ENCODE results near the gene FBXO41. TPM values are rescaled to one million over a fixed set of nuclear protein-coding genes. Genes with fewer than 3 reads are reported as not detected.
"Not testable (repeated sequence)": the region's sequence is repeated elsewhere in the genome, so short reads cannot be mapped to it uniquely, and the experiment has no call there.

Gene FBXO41
- total RNA-seq, 1 donor from 2014 or later = 1.5 TPM

GRCh38 chr2:73264783-73265182, 19.5 kb downstream of the FBXO41 start:
- H3K9me3 Mint-ChIP-seq = no peaks in the 10 kb centered on the region
- no peak overlapping the region for H3K27ac ChIP-seq

GRCh38 chr2:73264332-73264606, 20.0 kb downstream of the FBXO41 start:
- Mint-ChIP-seq H3K9me3 (no peaks in the 10 kb centered on the region), H3K27ac (no peak overlapping the region), H3K36me3 (no peaks in the 10 kb centered on the region), H3K27me3 (ENCODE audit: insufficient read depth, low read depth) (peaks cover 21% of the 10 kb centered on the region), H3K4me1 (peaks cover 4% of the 10 kb centered on the region), H3K4me3 (no peak overlapping the region)
- no peak for TF ChIP-seq EZH2 (IDR thresholded peaks at IDR 0.05)
- H3K27ac ChIP-seq = no peak overlapping the region
- H3K4me2 ChIP-seq = no peak overlapping the region
- no peak for DNase-seq (ENCODE audit: low spot score)
- H3K27me3 ChIP-seq = peaks cover 23% of the 10 kb centered on the region
- no peaks in the 10 kb centered on the region for H3K4me1 ChIP-seq
- no peaks in the 10 kb centered on the region for H3K79me2 ChIP-seq (ENCODE audit: low read depth)
- no peak overlapping the region for H3K9ac ChIP-seq
- no peak overlapping the region for H3K4me3 ChIP-seq
- no peak overlapping the region for H2AFZ ChIP-seq (replicated peaks)
- no peaks in the 10 kb centered on the region for H3K36me3 ChIP-seq
- H3K9me3 ChIP-seq (ENCODE audit: low read depth) = no peaks in the 10 kb centered on the region
- no peaks in the 10 kb centered on the region for H3F3A ChIP-seq (ENCODE audit: low read depth)
- H4K20me1 ChIP-seq (ENCODE audit: low read depth) = peaks cover 20% of the 10 kb centered on the region

More at GRCh38 chr2:73264783-73265182, 19.5 kb downstream of the FBXO41 start:
- Histone ChIP-seq H3K4me3 (no peak overlapping the region), H3K27me3 (peaks cover 28% of the 10 kb centered on the region), H4K20me1 (ENCODE audit: low read depth) (peaks cover 20% of the 10 kb centered on the region), H3K79me2 (ENCODE audit: low read depth) (no peaks in the 10 kb centered on the region), H3K4me2 (no peak overlapping the region), H3K36me3 (no peaks in the 10 kb centered on the region), H3K9ac (no peak overlapping the region), H3K9me3 (ENCODE audit: low read depth) (no peaks in the 10 kb centered on the region), H3F3A (ENCODE audit: low read depth) (peaks cover 3% of the 10 kb centered on the region), H2AFZ (replicated peaks) (no peak overlapping the region), H3K4me1 (no peaks in the 10 kb centered on the region)
- no peaks in the 10 kb centered on the region for H3K36me3 Mint-ChIP-seq
- no peak for TF ChIP-seq CTCF (IDR thresholded peaks at IDR 0.05)
- TF ChIP-seq EZH2 (IDR thresholded peaks at IDR 0.05) = no peak
- no peak for TF ChIP-seq EZH2phosphoT487 (IDR thresholded peaks at IDR 0.05)
- H3K4me3 Mint-ChIP-seq = no peak overlapping the region
- H3K4me1 Mint-ChIP-seq = peaks cover 4% of the 10 kb centered on the region
- H3K27ac Mint-ChIP-seq = no peak overlapping the region
- peaks cover 23% of the 10 kb centered on the region for H3K27me3 Mint-ChIP-seq (ENCODE audit: insufficient read depth, low read depth)
- no peak for DNase-seq (ENCODE audit: low spot score)

- no peaks in the 10 kb centered on the region for H3F3A ChIP-seq (ENCODE audit: low read depth)
- no peak for TF ChIP-seq EZH2 (IDR thresholded peaks at IDR 0.05)
- no peak for TF ChIP-seq EZH2phosphoT487 (IDR thresholded peaks at IDR 0.05)
- TF ChIP-seq CTCF (IDR thresholded peaks at IDR 0.05) = no peak
Measured at GRCh38 chr2:73263540-73264331, 20.5 kb downstream of the FBXO41 start.

GRCh38 chr2:73262691-73263429, 21.4 kb downstream of the FBXO41 start:
- H3K79me2 ChIP-seq (ENCODE audit: low read depth); H3K27me3 ChIP-seq; H3K4me1 ChIP-seq; H3K36me3 Mint-ChIP-seq; H3K4me3 ChIP-seq; H3K27ac Mint-ChIP-seq; H3K36me3 ChIP-seq; H3K27ac ChIP-seq; H3K4me1 Mint-ChIP-seq; H3K9me3 ChIP-seq (ENCODE audit: low read depth); H2AFZ ChIP-seq (replicated peaks); H3K4me3 Mint-ChIP-seq; DNase-seq (ENCODE audit: low spot score); H3F3A ChIP-seq (ENCODE audit: low read depth); H3K9me3 Mint-ChIP-seq; H3K4me2 ChIP-seq; H3K9ac ChIP-seq: not testable (repeated sequence)
- peaks cover 11% of the 10 kb centered on the region for H4K20me1 ChIP-seq (ENCODE audit: low read depth)
- peaks cover 12% of the 10 kb centered on the region for H3K27me3 Mint-ChIP-seq (ENCODE audit: insufficient read depth, low read depth)

More at GRCh38 chr2:73263540-73264331, 20.5 kb downstream of the FBXO41 start:
- no peak overlapping the region for H3K9ac ChIP-seq
- peaks cover 20% of the 10 kb centered on the region for H4K20me1 ChIP-seq (ENCODE audit: low read depth)
- H3K9me3 Mint-ChIP-seq = no peaks in the 10 kb centered on the region
- H3K4me1 ChIP-seq = no peaks in the 10 kb centered on the region
- H3K36me3 Mint-ChIP-seq = no peaks in the 10 kb centered on the region
- H3K27me3 Mint-ChIP-seq (ENCODE audit: insufficient read depth, low read depth) = peaks cover 20% of the 10 kb centered on the region
- no peak overlapping the region for H2AFZ ChIP-seq (replicated peaks)
- H3K4me3 ChIP-seq = no peak overlapping the region
- no peaks in the 10 kb centered on the region for H3K9me3 ChIP-seq (ENCODE audit: low read depth)
- no peaks in the 10 kb centered on the region for H3K79me2 ChIP-seq (ENCODE audit: low read depth)
- DNase-seq (ENCODE audit: low spot score) = no peak
- H3K4me1 Mint-ChIP-seq = peaks cover 4% of the 10 kb centered on the region
- no peaks in the 10 kb centered on the region for H3K36me3 ChIP-seq
- H3K27me3 ChIP-seq = peaks cover 18% of the 10 kb centered on the region
- no peak overlapping the region for H3K4me2 ChIP-seq
- no peak overlapping the region for H3K4me3 Mint-ChIP-seq
- H3K27ac ChIP-seq = no peak overlapping the region
- H3K27ac Mint-ChIP-seq = peak overlapping the region; percentile 48

Measured in neural progenitor cell (in vitro differentiated cells).